ENCODE results near the gene CHAF1B. TPM values are rescaled to one million over a fixed set of nuclear protein-coding genes. Genes with fewer than 3 reads are reported as not detected.

CHAF1B gene
- total RNA-seq, 1 donor from 2014 or later, result 0.67 TPM

DNA sequence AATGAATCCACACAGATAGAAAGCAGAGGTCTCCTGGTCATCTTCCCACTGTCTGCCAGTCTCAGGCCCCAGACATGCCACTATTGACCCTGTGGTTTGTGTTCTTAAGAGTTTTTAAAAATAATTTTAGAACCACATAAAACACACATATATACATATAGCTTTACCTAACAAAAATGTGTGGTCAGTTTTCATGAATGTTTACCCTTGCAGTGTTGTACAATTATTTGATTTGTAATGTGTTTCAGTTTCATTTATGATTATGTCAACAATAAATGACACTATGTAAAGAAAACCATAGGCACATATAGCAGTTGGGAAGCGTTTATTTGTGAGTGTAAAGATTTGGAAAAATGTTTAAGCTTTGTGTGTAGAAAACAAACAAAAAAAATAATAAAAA is 17.1 kb downstream of the CHAF1B start:
- no peaks in the 10 kb centered on the region for H3K9me3 ChIP-seq
- H3K27ac ChIP-seq, result no peak overlapping the region
- ATAC-seq (no peak), DNase-seq (no peak)
- H3K4me3 ChIP-seq, result no peak overlapping the region
- H3K36me3 ChIP-seq, result no peaks in the 10 kb centered on the region
- no peaks in the 10 kb centered on the region for H3K27me3 ChIP-seq
- intact Hi-C loops (cut with DNase I), result no loop called here
- TF ChIP-seq, protein P1, sequence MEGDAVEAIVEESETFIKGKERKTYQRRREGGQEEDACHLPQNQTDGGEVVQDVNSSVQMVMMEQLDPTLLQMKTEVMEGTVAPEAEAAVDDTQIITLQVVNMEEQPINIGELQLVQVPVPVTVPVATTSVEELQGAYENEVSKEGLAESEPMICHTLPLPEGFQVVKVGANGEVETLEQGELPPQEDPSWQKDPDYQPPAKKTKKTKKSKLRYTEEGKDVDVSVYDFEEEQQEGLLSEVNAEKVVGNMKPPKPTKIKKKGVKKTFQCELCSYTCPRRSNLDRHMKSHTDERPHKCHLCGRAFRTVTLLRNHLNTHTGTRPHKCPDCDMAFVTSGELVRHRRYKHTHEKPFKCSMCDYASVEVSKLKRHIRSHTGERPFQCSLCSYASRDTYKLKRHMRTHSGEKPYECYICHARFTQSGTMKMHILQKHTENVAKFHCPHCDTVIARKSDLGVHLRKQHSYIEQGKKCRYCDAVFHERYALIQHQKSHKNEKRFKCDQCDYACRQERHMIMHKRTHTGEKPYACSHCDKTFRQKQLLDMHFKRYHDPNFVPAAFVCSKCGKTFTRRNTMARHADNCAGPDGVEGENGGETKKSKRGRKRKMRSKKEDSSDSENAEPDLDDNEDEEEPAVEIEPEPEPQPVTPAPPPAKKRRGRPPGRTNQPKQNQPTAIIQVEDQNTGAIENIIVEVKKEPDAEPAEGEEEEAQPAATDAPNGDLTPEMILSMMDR (IDR thresholded peaks at IDR 0.05), result no peak
- no peaks in the 10 kb centered on the region for H3K4me1 ChIP-seq

DNA sequence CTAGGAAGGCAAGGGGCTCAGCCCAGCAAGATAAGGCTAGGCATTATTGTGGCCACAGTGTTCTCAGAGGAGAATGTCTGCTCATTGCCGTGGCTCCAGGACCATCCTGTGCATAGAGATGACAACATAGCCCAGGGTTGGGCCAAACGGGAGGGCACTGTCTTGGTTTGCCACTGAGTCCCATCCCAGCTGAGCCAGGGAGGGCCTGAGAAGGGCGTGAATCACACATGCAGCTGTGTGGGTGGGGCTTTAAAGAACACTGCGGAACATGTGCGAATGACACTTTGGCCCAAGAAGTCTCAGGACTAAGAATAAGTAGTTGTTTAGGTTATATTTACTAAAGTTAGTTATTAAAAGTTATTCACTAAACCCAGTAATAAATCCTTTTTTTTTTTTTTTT is 18.5 kb downstream of the CHAF1B start:
- Histone ChIP-seq H3K27me3 (no peaks in the 10 kb centered on the region), H3K4me1 (no peaks in the 10 kb centered on the region), H3K4me3 (no peak overlapping the region), H3K9me3 (no peaks in the 10 kb centered on the region), H3K27ac (no peak overlapping the region), H3K36me3 (no peaks in the 10 kb centered on the region)
- no peak for DNase-seq
- peak; percentile 33 for ATAC-seq
- intact Hi-C loops (cut with DNase I), result no loop called here
- TF ChIP-seq, protein P1 (IDR thresholded peaks at IDR 0.05), result no peak

DNA sequence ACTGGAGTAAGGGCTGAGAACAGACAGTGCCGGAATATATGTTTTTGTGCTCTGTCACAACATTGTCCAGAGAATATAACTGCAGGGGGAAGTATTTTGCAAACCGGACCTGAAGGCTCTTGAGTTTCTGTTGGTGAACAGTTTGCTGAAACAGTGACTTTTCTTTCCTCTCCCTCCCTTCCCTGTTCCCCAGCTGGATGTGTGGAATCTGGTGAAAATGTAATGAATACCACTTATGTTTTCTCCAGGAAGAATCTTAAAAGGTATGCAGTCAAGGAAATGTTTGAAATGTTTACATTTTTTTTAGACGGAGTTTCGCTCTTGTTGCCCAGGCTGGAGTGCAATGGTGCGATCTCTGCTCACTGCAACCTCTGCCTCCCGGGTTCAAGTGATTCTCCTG is 23.4 kb downstream of the CHAF1B start:
- no peak for ATAC-seq
- TF ChIP-seq, protein P1 (IDR thresholded peaks at IDR 0.05), result no peak
- no peak overlapping the region for H3K4me3 ChIP-seq

DNA sequence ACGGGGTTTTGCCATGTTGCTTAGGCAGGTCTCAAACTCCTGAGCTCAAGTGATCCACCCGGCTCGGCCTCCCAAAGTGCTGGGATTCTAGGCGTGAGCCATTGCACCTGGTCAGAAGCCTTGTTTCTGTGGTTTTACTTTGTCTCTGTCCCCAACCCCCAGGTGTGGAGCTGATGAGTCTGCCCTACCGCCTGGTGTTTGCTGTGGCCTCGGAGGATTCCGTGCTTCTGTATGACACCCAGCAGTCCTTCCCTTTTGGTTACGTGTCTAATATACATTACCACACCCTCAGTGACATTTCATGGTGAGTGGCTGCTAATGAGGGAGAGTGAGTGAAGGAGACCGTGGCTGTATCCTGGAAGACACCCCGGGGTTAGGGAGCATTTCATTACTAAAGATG is 26.1 kb downstream of the CHAF1B start:
- Histone ChIP-seq H3K4me1 (no peaks in the 10 kb centered on the region), H3K4me3 (no peak overlapping the region), H3K27ac (no peak overlapping the region), H3K9me3 (no peaks in the 10 kb centered on the region), H3K36me3 (no peaks in the 10 kb centered on the region), H3K27me3 (no peaks in the 10 kb centered on the region)
- DNase-seq, result no peak
- intact Hi-C loops (cut with DNase I), result no loop called here
- ATAC-seq, result no peak
- TF ChIP-seq, protein P1 (IDR thresholded peaks at IDR 0.05), result no peak

More for the DNA sequence above, 23.4 kb downstream of the CHAF1B start:
- intact Hi-C loops (cut with DNase I), result no loop called here
- no peak overlapping the region for H3K27ac ChIP-seq
- H3K27me3 ChIP-seq, result no peaks in the 10 kb centered on the region
- H3K9me3 ChIP-seq, result no peaks in the 10 kb centered on the region
- H3K36me3 ChIP-seq, result no peaks in the 10 kb centered on the region
- no peaks in the 10 kb centered on the region for H3K4me1 ChIP-seq
- DNase-seq, result no peak

DNA sequence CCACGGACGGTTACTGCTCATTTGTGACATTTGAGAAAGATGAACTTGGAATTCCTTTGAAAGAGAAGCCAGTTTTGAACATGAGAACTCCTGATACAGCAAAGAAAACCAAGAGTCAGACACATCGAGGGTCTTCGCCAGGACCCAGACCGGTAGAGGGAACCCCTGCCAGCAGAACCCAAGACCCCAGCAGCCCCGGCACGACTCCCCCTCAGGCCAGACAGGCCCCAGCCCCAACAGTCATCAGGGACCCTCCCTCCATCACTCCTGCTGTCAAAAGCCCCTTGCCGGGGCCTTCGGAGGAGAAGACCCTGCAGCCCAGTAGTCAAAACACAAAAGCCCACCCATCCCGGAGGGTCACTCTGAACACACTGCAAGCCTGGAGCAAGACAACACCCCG is 27.7 kb downstream of the CHAF1B start:
- H3K27me3 ChIP-seq, result no peaks in the 10 kb centered on the region
- no peak overlapping the region for H3K27ac ChIP-seq
- no peak for DNase-seq
- no peaks in the 10 kb centered on the region for H3K9me3 ChIP-seq
- H3K36me3 ChIP-seq, result no peaks in the 10 kb centered on the region
- TF ChIP-seq, protein P1 (IDR thresholded peaks at IDR 0.05), result no peak
- intact Hi-C loops (cut with DNase I), result no loop called here
- H3K4me1 ChIP-seq, result no peaks in the 10 kb centered on the region
- no peak for ATAC-seq
- H3K4me3 ChIP-seq, result no peak overlapping the region

DNA sequence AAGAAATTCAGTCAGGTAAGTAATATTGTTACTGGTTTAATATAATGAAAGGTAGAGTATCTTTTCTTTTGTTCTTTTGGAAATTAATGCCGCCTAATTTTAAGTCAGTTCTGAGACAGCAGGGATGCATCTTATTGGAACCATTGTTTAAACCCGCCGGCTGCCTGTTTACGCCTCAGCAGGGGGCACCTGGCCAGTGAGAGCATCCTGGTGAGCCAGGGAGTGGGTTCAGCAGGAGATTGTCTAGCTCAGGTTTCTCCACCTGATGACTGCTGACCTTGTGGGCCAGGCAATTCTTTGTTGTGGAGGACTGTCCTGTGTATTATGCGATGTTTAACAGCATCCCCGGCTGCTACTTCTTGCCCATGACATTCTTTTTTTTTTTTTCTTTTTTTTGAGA is 30.2 kb downstream of the CHAF1B start:
- no peaks in the 10 kb centered on the region for H3K9me3 ChIP-seq
- intact Hi-C loops (cut with DNase I), result no loop called here

More for the DNA sequence above, 30.2 kb downstream of the CHAF1B start:
- ATAC-seq (no peak), DNase-seq (no peak)
- H3K4me1 ChIP-seq, result no peaks in the 10 kb centered on the region
- TF ChIP-seq, protein P1 (IDR thresholded peaks at IDR 0.05), result no peak
- H3K27ac ChIP-seq, result no peak overlapping the region
- H3K27me3 ChIP-seq, result no peaks in the 10 kb centered on the region
- no peak overlapping the region for H3K4me3 ChIP-seq
- no peaks in the 10 kb centered on the region for H3K36me3 ChIP-seq

Measured in upper lobe of right lung (tissue), 1 donor.